Measurements from ENCODE around the gene JTB. TPM values are rescaled to one million over a fixed set of nuclear protein-coding genes. Genes with fewer than 3 reads are reported as not detected.

The JTB gene
- total and polyA plus RNA-seq, 7 donors, result 171 to 324 (median 245) TPM

DNA sequence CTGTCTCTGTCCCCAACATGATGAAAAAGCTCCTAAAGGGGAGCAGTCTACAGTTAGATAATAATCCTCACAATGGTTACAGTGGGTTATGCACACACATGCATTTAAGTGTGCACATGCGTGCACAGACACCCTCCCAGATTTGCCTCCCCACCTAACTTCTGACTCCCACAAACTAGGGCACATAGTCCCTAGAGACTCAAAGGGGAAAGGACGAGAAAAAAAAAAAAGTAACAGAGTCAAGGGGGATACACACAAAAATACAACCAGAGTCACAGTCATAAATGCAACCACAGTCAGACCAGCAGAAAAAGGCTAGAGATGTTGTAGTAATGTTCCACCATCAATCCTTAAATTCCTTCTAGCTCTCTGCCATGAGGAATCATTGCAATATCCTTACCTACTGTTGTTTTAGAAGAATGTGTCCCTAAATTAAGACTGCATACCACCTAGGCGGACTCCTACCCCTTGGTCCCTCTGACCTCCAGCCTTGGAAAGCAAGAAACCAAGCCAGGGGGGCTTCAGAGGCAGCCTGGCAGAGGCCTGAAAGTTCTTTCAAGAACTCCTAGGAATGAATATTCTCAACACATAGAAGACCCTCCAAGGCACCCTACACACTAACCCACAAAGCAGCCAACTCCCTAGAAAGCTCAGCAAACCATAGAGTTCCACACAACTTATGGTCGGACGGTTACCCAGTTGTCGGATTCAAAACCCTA lies 20.3 kb downstream of the JTB start:
- 25 to 37% methylated on average over 6 of the region's 6 CpGs for WGBS, 2 donors
- intact Hi-C loops (cut with DNase I), result loop anchor here (5.0 kb wide), 1 partner anchor 35 kb away; the partner anchor contains the start of gene GATAD2B
- no peak for DNase-seq
- Histone ChIP-seq H3K27me3 (no peaks in the 10 kb centered on the region), H3K4me1 (peaks cover 0 to 48% (median 44%) of the 10 kb centered on the region in 4 donors), H3K4me3 (peak overlapping the region; percentile 77 to 98 (median 85)), H3K27ac (peak overlapping the region; percentile 93 to 98 (median 97)), H3K9me3 (no peaks in the 10 kb centered on the region), H3K36me3 (peaks cover 12 to 47% (median 19%) of the 10 kb centered on the region in 4 donors)
- TF ChIP-seq POLR2A (IDR thresholded peaks at IDR 0.05), result no peak

GRCh38 chr1:153954826-153955225 lies 22.6 kb downstream of the JTB start:
- peaks cover 0 to 36% (median 33%) of the 10 kb centered on the region in 4 donors for H3K4me1 ChIP-seq
- no peak for DNase-seq
- H3K27ac ChIP-seq, result no peak overlapping the region
- TF ChIP-seq, protein P1, sequence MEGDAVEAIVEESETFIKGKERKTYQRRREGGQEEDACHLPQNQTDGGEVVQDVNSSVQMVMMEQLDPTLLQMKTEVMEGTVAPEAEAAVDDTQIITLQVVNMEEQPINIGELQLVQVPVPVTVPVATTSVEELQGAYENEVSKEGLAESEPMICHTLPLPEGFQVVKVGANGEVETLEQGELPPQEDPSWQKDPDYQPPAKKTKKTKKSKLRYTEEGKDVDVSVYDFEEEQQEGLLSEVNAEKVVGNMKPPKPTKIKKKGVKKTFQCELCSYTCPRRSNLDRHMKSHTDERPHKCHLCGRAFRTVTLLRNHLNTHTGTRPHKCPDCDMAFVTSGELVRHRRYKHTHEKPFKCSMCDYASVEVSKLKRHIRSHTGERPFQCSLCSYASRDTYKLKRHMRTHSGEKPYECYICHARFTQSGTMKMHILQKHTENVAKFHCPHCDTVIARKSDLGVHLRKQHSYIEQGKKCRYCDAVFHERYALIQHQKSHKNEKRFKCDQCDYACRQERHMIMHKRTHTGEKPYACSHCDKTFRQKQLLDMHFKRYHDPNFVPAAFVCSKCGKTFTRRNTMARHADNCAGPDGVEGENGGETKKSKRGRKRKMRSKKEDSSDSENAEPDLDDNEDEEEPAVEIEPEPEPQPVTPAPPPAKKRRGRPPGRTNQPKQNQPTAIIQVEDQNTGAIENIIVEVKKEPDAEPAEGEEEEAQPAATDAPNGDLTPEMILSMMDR (IDR thresholded peaks at IDR 0.05), result no peak
- TF ChIP-seq POLR2AphosphoS5 (IDR thresholded peaks at IDR 0.05) (no peak), POLR2A (IDR thresholded peaks at IDR 0.05) (no peak), EP300 (IDR thresholded peaks at IDR 0.05) (no peak)
- WGBS, 2 donors, result 96 to 97% methylated on average over 10 of the region's 10 CpGs
- no peak overlapping the region for H3K4me3 ChIP-seq
- H3K36me3 ChIP-seq, result peaks cover 31 to 54% (median 36%) of the 10 kb centered on the region in 4 donors
- H3K9me3 ChIP-seq, result no peaks in the 10 kb centered on the region
- no peaks in the 10 kb centered on the region for H3K27me3 ChIP-seq
- intact Hi-C loops (cut with DNase I), result loop anchor here (5.0 kb wide), 1 partner anchor 33 kb away; the partner anchor contains the start of gene GATAD2B

- intact Hi-C loops (cut with DNase I), result no loop called here
- Histone ChIP-seq H3K4me3 (no peak overlapping the region), H3K9me3 (no peaks in the 10 kb centered on the region), H3K36me3 (peaks cover 31 to 59% (median 43%) of the 10 kb centered on the region in 4 donors), H3K27me3 (no peaks in the 10 kb centered on the region), H3K4me1 (peaks cover 0 to 27% (median 25%) of the 10 kb centered on the region in 4 donors), H3K27ac (no peak overlapping the region)
- DNase-seq, result no peak
- WGBS, 2 donors, result 80 to 89% methylated on average over 4 of the region's 4 CpGs
- TF ChIP-seq POLR2A (IDR thresholded peaks at IDR 0.05), result no peak
- no peak for TF ChIP-seq EP300 (IDR thresholded peaks at IDR 0.05)
- TF ChIP-seq, protein P1 (IDR thresholded peaks at IDR 0.05), result no peak
- no peak for TF ChIP-seq POLR2AphosphoS5 (IDR thresholded peaks at IDR 0.05)
Observed at GRCh38 chr1:153953859-153954365, 23.6 kb downstream of the JTB start.

DNA sequence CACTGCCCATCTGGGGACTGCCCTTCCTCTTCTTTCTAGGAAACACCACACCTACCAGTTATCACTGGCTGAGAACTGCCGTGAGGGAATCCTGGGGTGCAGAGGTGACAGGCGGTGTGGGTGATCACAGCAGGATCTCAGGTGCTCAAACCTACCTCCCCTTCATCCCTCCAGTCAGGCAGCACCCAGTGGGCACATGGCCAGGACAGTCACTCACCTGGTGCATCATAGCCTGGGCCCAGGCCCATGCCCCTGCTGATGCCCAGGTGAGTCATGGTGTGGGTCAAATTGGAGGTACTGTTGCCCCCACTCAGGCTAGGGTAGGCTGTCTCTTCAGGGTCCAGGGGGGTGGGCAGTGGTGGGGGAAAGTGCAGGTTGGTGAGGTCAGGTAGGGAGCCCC lies 25.7 kb downstream of the JTB start:
- Histone ChIP-seq H3K4me1 (peaks cover 0 to 20% (median 15%) of the 10 kb centered on the region in 4 donors), H3K9me3 (no peaks in the 10 kb centered on the region), H3K27ac (no peak overlapping the region), H3K4me3 (no peak overlapping the region), H3K27me3 (no peaks in the 10 kb centered on the region), H3K36me3 (peaks cover 31 to 74% (median 56%) of the 10 kb centered on the region in 4 donors)
- 92 to 96% methylated on average over 2 of the region's 2 CpGs for WGBS, 2 donors
- no peak for DNase-seq
- TF ChIP-seq POLR2AphosphoS5 (IDR thresholded peaks at IDR 0.05), result no peak
- TF ChIP-seq, protein P1 (IDR thresholded peaks at IDR 0.05), result no peak
- no peak for TF ChIP-seq EP300 (IDR thresholded peaks at IDR 0.05)
- no peak for TF ChIP-seq POLR2A (IDR thresholded peaks at IDR 0.05)
- intact Hi-C loops (cut with DNase I), result no loop called here

DNA sequence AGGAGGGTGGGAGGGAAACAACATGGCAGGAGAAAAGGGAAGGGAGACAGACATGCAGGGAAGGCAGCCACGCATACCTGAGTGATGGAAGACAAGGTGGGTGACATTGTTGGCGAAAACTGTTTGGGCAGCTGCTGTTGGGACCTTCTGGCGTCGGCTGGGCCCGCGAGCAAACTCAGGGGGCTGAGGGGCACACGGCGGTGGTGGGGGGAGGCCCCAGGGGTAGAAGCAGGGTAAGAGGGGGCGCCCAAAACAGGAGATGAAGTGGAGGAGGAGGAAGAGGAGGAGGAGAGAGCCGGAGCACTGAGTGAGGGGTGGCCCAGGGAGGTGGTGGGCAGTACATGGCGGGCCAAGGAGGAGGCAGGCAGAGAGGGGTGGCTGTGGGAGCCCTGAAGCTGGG lies 26.3 kb downstream of the JTB start:
- no peak for DNase-seq
- H3K27ac ChIP-seq, result no peak overlapping the region
- no peak overlapping the region for H3K4me3 ChIP-seq
- no peaks in the 10 kb centered on the region for H3K27me3 ChIP-seq
- intact Hi-C loops (cut with DNase I), result no loop called here
- WGBS, 2 donors, result 94 to 95% methylated on average over 11 of the region's 11 CpGs
- H3K9me3 ChIP-seq, result no peaks in the 10 kb centered on the region
- peaks cover 31 to 74% (median 56%) of the 10 kb centered on the region in 4 donors for H3K36me3 ChIP-seq
- H3K4me1 ChIP-seq, result peaks cover 0 to 16% (median 10%) of the 10 kb centered on the region in 4 donors
- TF ChIP-seq POLR2A (IDR thresholded peaks at IDR 0.05) (no peak), POLR2AphosphoS5 (IDR thresholded peaks at IDR 0.05) (no peak), EP300 (IDR thresholded peaks at IDR 0.05) (no peak)
- TF ChIP-seq, protein P1 (IDR thresholded peaks at IDR 0.05), result no peak

All from sigmoid colon (tissue), 7 donors.